Inferior parietal cortex (tissue), 1 donor: Measurements from ENCODE around the gene OR4F16.
"Not testable (repeated sequence)": the region's sequence is repeated elsewhere in the genome, so short reads cannot be mapped to it uniquely, and the experiment has no call there.

ENCODE experiments used
- DNase-seq: peaks from one replicate; pipeline ENCODE4 v3.0.0-alpha.2; 2016; ENCODE audit errors: extremely low spot score

OR4F16 gene

GRCh38 chr1:686554-686953 is at the start of gene OR4F16:
OR4F16 (minus strand) TSS chr1:686654; CDS start chr1:686654, 0 bp downstream.
- DNase-seq: not testable (repeated sequence)

- DNase-seq: not testable (repeated sequence)
Observed at GRCh38 chr1:733649-734048, 47.2 kb upstream of the OR4F16 start.

- DNase-seq: not testable (repeated sequence)
Observed at GRCh38 chr1:727040-727439, 40.6 kb upstream of the OR4F16 start.
